Activated T-helper 17 cell treated with anti-CD3 and anti-CD28 coated beads, Interleukin-2, amount 50 U/mL, for 72 hours (primary cell): ENCODE measurements around the gene COPS7B. TPM values are rescaled to one million over a fixed set of nuclear protein-coding genes. Genes with fewer than 3 reads are reported as not detected.

Source experiments
- ATAC-seq: fragments of 150-1000 bp; cut with Tn5 transposase; replicated peaks from 2 replicates; pipeline ENCODE4 v1.10.0; 2021; ENCODE audit warnings: mild to moderate bottlenecking, moderate library complexity
- H3K27ac Mint-ChIP-seq: one replicate; pipeline ENCODE4 v1.8.0; 2022; ENCODE audit warnings: mixed read lengths
- H3K27me3 Mint-ChIP-seq: one replicate; pipeline ENCODE4 v1.8.0; 2022; ENCODE audit warnings: mixed read lengths
- H3K36me3 Mint-ChIP-seq: one replicate; pipeline ENCODE4 v1.8.0; 2022; ENCODE audit warnings: low read depth, mild to moderate bottlenecking, mixed read lengths
- H3K4me1 Mint-ChIP-seq: one replicate; pipeline ENCODE4 v1.8.0; 2022; ENCODE audit warnings: mixed read lengths
- H3K4me3 Mint-ChIP-seq: one replicate; pipeline ENCODE4 v1.8.0; 2022; ENCODE audit warnings: mild to moderate bottlenecking, mixed read lengths
- H3K9me3 Mint-ChIP-seq: one replicate; pipeline ENCODE4 v1.8.0; 2022; ENCODE audit warnings: mixed read lengths
- total RNA-seq, 2 donors: library from RNA; stranded (reverse); gene quantifications; one replicate each; pipeline ENCODE4 v1.2.3, GENCODE V29; 2022

The COPS7B gene
- total RNA-seq, 2 donors from 2014 or later = 41.5 to 47.8 TPM

DNA sequence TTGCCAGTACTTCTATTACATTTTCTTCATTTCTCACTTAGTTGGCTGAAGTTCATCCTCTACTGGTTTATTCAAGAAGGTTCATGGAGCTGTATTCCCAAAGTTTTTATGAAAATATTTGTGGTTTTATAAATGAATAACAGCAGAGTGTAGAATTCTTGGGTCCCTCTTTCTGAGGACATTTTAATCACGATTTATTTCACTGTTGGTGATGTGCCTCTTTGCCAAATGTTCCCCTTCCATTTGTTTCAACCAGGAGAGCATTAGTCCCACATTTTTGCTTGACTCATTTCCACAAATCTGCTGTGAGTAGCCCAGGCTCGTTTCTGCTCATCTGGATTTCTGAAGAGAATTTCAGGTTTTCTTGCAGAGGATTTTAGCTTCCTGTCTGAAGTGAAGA is 20.8 kb downstream of the COPS7B start:
- Mint-ChIP-seq H3K36me3 (peaks cover 89% of the 10 kb centered on the region), H3K9me3 (no peaks in the 10 kb centered on the region), H3K4me1 (peaks cover 5% of the 10 kb centered on the region), H3K4me3 (no peak overlapping the region), H3K27me3 (no peaks in the 10 kb centered on the region), H3K27ac (no peak overlapping the region)
- ATAC-seq = no peak

DNA sequence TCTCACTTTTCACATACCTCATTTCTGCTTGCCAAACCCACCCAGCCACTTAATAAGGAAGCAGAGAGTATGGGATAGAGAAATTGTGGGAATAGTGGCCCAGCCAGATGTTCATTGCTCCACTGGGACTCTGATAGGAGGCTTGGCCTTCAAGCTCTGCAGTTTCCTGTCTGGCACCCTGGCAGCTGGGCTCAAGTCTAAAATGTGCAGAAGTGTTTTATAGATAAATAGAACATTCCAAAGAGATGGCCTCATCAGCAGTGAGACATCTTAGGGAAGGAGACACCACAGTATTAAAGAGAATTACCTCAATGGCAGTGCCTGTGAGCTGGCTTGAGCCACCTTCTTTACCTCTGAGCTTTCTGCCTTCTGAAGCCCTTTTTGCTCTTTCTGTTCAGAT is 24.7 kb downstream of the COPS7B start:
- Mint-ChIP-seq H3K27ac (no peak overlapping the region), H3K9me3 (peaks cover 4% of the 10 kb centered on the region), H3K4me1 (no peaks in the 10 kb centered on the region), H3K36me3 (peaks cover 82% of the 10 kb centered on the region), H3K27me3 (no peaks in the 10 kb centered on the region), H3K4me3 (no peak overlapping the region)
- ATAC-seq = no peak

DNA sequence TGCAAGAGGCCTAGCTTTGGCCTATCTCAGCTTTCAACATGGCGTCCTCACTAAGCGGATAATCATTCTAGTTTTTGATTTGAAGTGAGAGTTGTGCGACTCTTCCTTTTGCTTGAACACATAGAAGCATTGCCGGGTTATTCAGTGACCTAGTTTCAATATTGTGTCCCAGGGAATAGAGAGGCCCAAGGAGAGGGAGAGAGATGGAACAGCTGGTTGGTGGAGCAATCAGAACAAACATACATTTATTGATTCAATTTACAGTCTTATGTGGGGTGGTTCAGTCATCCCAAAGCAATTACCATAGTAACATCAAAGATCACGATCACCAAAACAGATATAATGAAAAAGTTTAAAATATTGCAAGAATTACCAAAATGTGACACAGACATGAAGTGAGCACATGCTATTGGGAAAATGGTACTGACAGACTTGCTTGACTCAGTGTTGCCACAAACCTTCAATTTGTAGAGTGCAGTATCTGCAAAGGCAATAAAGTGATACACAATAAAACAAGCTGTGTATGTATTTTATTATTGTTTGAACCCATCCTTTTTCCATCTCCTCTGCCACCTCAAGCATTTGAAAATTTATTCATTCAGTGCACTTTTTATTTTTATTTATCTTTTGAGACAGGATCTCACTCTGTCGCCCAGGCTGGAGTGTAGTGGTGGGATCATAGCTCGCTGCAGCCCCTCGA is 30.2 kb downstream of the COPS7B start:
- ATAC-seq = no peak
- H3K4me3 Mint-ChIP-seq = no peak overlapping the region
- H3K27me3 Mint-ChIP-seq = peaks cover under 1% of the 10 kb centered on the region
- peaks cover 29% of the 10 kb centered on the region for H3K36me3 Mint-ChIP-seq
- H3K4me1 Mint-ChIP-seq = no peaks in the 10 kb centered on the region
- peaks cover 4% of the 10 kb centered on the region for H3K9me3 Mint-ChIP-seq
- H3K27ac Mint-ChIP-seq = no peak overlapping the region

DNA sequence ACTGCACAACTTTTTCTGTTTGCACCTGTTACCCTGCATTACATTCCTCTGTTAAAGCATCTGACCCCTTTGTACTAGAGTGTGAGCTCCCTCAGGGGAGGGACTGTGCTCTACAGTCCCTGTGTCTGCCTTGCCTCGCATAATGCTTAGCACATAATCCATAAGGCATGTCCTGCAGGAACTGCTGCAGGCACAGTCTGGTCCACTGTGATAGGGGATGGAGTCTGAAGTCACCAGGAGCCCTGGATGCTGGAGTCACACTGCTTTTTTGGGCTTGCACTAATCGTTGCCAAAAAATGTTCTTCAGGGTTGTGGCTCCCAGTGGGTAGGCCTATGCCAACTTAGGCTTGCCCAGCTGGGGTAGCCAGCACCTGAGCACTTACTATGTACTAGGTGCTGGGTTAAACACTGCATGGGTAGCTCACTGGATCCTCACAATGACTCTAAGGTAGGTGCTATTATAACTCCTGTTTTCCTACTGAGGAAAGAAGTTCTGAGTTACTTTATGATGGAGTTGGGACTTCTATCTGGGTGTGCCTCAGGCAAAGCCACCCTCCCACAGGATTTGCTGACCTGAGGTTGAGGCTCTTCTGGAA is 33.3 kb downstream of the COPS7B start:
- ATAC-seq = no peak
- Mint-ChIP-seq H3K27me3 (peaks cover 7% of the 10 kb centered on the region), H3K9me3 (peaks cover 4% of the 10 kb centered on the region), H3K4me1 (no peaks in the 10 kb centered on the region), H3K36me3 (peaks cover 5% of the 10 kb centered on the region), H3K27ac (no peak overlapping the region), H3K4me3 (no peak overlapping the region)

DNA sequence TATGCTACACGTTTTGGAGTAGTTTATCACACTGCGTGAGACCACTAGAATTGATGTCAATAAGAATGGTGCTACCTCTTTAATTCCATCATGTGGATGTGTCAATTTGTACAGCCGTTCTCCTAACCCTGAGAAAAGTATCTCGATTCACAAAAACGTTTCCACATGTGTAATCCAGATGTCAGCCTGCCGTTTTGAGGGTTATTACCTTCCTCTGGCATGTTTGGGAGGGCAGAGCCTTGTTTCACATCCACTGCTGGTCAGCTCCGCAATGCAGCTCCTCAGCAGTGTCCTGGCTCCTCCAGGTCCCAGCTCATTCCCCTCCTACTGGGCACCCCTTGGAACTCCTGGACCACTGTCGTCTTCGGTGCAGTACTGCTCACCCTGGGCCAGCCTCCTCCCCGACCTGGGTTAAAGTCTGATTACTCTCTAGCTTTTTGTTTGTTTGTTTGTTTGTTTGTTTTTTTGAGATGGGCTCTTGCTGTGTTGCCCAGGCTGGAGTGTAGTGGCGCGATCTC is 34.6 kb downstream of the COPS7B start:
- no peaks in the 10 kb centered on the region for H3K9me3 Mint-ChIP-seq
- no peaks in the 10 kb centered on the region for H3K4me1 Mint-ChIP-seq
- ATAC-seq = no peak
- no peaks in the 10 kb centered on the region for H3K36me3 Mint-ChIP-seq
- peaks cover 7% of the 10 kb centered on the region for H3K27me3 Mint-ChIP-seq
- H3K27ac Mint-ChIP-seq = no peak overlapping the region
- no peak overlapping the region for H3K4me3 Mint-ChIP-seq

DNA sequence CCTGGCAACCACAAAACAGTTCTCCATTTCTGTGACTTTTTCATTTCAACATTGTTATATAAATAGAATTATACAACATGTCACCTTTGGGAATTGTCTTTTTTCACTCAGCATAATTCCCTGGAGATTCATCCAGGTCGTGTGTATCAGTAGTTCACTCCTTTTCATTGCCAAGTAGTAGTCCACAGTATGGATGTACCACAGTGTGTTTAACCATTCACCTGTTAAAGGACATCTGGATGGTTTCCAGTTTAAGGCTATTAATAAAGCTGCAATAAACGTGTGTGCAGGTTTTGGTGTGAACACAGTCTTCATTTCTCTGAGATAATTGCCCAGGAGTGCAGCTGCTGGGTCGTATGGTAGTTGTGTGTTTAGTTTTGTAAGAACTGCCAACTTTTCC is 35.7 kb downstream of the COPS7B start:
- H3K36me3 Mint-ChIP-seq = no peaks in the 10 kb centered on the region
- H3K9me3 Mint-ChIP-seq = no peaks in the 10 kb centered on the region
- peaks cover 7% of the 10 kb centered on the region for H3K27me3 Mint-ChIP-seq
- no peak for ATAC-seq
- no peak overlapping the region for H3K4me3 Mint-ChIP-seq
- H3K27ac Mint-ChIP-seq = no peak overlapping the region
- no peaks in the 10 kb centered on the region for H3K4me1 Mint-ChIP-seq

DNA sequence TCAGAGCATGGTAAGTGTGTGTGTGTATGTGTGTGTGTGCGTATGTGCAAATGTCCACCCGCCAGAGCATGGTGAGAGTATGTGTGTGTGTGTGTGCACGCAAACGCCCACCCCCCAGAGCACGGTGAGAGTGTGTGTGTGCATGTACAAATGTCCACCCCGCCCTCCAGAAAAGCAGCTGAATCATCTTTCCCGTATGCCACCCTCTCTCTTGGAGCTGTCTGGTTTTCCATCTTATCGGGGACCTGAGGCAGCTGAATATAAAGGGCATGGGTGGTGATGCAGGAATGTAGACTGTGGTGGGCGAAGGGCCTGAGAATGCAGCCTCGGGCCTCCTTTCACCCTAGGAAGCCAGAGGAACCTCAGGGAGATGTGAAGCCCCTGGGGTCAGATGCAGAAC is 66.9 kb downstream of the COPS7B start:
- Mint-ChIP-seq H3K27ac (no peak overlapping the region), H3K36me3 (no peaks in the 10 kb centered on the region), H3K4me1 (no peaks in the 10 kb centered on the region), H3K4me3 (no peak overlapping the region), H3K27me3 (peaks cover 6% of the 10 kb centered on the region), H3K9me3 (no peaks in the 10 kb centered on the region)
- no peak for ATAC-seq

DNA sequence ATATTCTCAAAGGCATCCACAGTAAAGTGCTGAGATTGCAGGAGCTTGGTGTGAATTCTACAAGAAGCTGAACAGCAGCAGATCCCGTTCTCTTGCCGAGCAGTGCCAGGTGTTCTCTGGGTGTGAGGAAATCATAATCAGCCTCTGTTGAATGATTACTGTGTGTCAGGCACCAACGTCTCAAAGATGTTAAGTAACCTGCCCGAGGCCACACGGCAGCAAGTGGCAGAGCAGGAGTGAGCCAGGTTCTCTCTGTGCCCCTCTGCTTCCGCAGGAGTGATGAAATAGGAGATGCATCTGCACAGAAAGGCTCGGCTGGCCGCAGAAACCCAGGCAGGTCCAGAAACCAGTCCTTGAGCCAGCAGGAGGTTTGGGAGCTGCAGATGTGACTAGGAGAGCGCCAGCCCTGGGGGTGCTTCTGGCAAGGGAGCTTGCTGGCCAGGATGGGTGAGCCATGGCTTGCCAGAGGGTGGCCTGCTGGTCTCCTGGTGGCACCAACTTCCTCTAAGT is 68.4 kb downstream of the COPS7B start:
- Mint-ChIP-seq H3K4me3 (no peak overlapping the region), H3K4me1 (no peaks in the 10 kb centered on the region), H3K36me3 (no peaks in the 10 kb centered on the region), H3K27ac (no peak overlapping the region), H3K9me3 (no peaks in the 10 kb centered on the region), H3K27me3 (peaks cover 6% of the 10 kb centered on the region)
- ATAC-seq = no peak

DNA sequence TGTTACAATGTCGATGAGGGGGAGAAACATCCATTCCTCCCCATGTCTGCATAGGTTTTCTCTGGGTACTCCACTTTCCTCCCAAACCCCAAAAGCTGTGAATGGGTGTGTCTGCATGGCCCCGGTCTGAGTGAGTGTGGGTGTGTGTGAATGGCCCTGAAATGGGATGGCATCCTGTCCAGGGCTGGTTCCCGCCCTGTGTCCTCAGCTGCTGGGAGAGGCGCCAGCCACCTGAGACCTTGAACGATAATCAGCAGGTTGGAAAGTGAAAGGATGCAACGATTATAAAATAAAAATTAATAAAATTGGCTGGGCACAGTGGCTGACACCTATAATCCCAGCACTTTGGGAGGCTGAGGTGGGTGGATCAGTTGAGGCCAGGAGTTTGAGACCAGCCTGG is 70.7 kb downstream of the COPS7B start:
- no peak for ATAC-seq
- Mint-ChIP-seq H3K4me3 (no peak overlapping the region), H3K4me1 (no peaks in the 10 kb centered on the region)

More for the DNA sequence above, 70.7 kb downstream of the COPS7B start:
- no peaks in the 10 kb centered on the region for H3K9me3 Mint-ChIP-seq
- H3K27ac Mint-ChIP-seq = no peak overlapping the region
- H3K36me3 Mint-ChIP-seq = no peaks in the 10 kb centered on the region
- peaks cover 10% of the 10 kb centered on the region for H3K27me3 Mint-ChIP-seq

Other genes with a start within 250 kb of the COPS7B start
- gene TEX44, start 193.6 kb upstream of the COPS7B start, total RNA-seq = not detected
- 1,000 to 10,000 TPM; 1,439 to 1,845 TPM for gene PTMA, start 77.9 kb upstream of the COPS7B start, total RNA-seq
- gene PDE6D, start 5.2 kb upstream of the COPS7B start, total RNA-seq = 10 to 100 TPM; 20.4 to 28.9 TPM
- not detected for gene NPPC, start 140.0 kb downstream of the COPS7B start, total RNA-seq
- 10 to 100 TPM; 21.6 to 30.2 TPM for gene DIS3L2, start 175.3 kb downstream of the COPS7B start, total RNA-seq